Glomerular endothelial cell (primary cell): ENCODE measurements around the gene SERPINA9. TPM values are rescaled to one million over a fixed set of nuclear protein-coding genes. Genes with fewer than 3 reads are reported as not detected.
"Not testable (repeated sequence)": the region's sequence is repeated elsewhere in the genome, so short reads cannot be mapped to it uniquely, and the experiment has no call there.

Source experiments
- DNase-seq: peaks from one replicate; pipeline ENCODE4 v3.0.0-alpha.2; 2011; ENCODE audit warnings: low read depth, low spot score; ENCODE audit errors: extremely low read depth
- total RNA-seq: library from RNA; depleted of rRNA; stranded (reverse); fragments of >200 nt; gene quantifications from 2 replicates; pipeline ENCODE4 v1.2.3, GENCODE V29; 2015

SERPINA9 gene
- total RNA-seq, 1 donor from 2014 or later, result not detected

GRCh38 chr14:94427016-94427613, 48.9 kb downstream of the SERPINA9 start:
- no peak for DNase-seq

GRCh38 chr14:94426526-94426925, 49.5 kb downstream of the SERPINA9 start:
- DNase-seq, result no peak

- no peak for DNase-seq
Measured at GRCh38 chr14:94424371-94424770, 51.6 kb downstream of the SERPINA9 start.

GRCh38 chr14:94423453-94424056, 52.4 kb downstream of the SERPINA9 start:
- DNase-seq, result no peak

GRCh38 chr14:94421316-94421715, 54.7 kb downstream of the SERPINA9 start:
- DNase-seq, result no peak

GRCh38 chr14:94417497-94418205, 58.3 kb downstream of the SERPINA9 start:
- not testable (repeated sequence) for DNase-seq

Other genes with a start within 250 kb of the SERPINA9 start
- not detected in 2 replicates for gene SERPINA10, start 182.9 kb downstream of the SERPINA9 start, total RNA-seq
- not detected in 2 replicates for gene SERPINA6, start 152.9 kb downstream of the SERPINA9 start, total RNA-seq
- gene SERPINA2, start 109.5 kb downstream of the SERPINA9 start, total RNA-seq, result not detected in 2 replicates
- 0.87 and 0.88 TPM in 2 replicates for gene SERPINA1, start 87.6 kb downstream of the SERPINA9 start, total RNA-seq
- not detected in 2 replicates for gene SERPINA11, start 23.4 kb downstream of the SERPINA9 start, total RNA-seq
- not detected in 2 replicates for gene SERPINA12, start 33.3 kb upstream of the SERPINA9 start, total RNA-seq
- gene SERPINA4, start 85.2 kb upstream of the SERPINA9 start, total RNA-seq, result not detected in 2 replicates
- gene SERPINA5, start 105.2 kb upstream of the SERPINA9 start, total RNA-seq, result 0.29 and 1.1 TPM in 2 replicates
- gene SERPINA3, start 136.2 kb upstream of the SERPINA9 start, total RNA-seq, result 0.10 and 0.29 TPM in 2 replicates